Esophagus squamous epithelium (tissue), 5 donors: ENCODE results near the gene TMCO4. TPM values are rescaled to one million over a fixed set of nuclear protein-coding genes. Genes with fewer than 3 reads are reported as not detected.

Source experiments
- DNase-seq: peaks from one replicate; lab custom pipeline; 2025; lab: John Stamatoyannopoulos, UW
- H3K27ac ChIP-seq, 4 donors: fragments of 200-600 bp; sonication (generic); one replicate each; pipeline ENCODE4 v1.5.1; 2016 to 2019; ENCODE audit warnings: mild to moderate bottlenecking in 1 of 4
- H3K27me3 ChIP-seq, 4 donors: fragments of 200-600 bp; sonication (generic); 1 replicate in 3 of 4; 2 replicates in 1 of 4; pipeline versions ENCODE4 v1.5.1 to v1.6.0; 2017 to 2021; ENCODE audit warnings: antibody characterized with exemption in 1 of 4
- H3K36me3 ChIP-seq, 3 donors: fragments of 200-600 bp; sonication (generic); one replicate each; pipeline ENCODE4 v1.5.1; 2016 to 2019
- H3K4me1 ChIP-seq, 3 donors: fragments of 200-600 bp; sonication (generic); one replicate each; pipeline ENCODE4 v1.5.1; 2017 to 2019
- H3K4me3 ChIP-seq, 4 donors: fragments of 200-600 bp; sonication (generic); 1 replicate in 3 of 4; 2 replicates in 1 of 4; pipeline ENCODE4 v1.5.1; 2016 to 2019; ENCODE audit warnings: mild to moderate bottlenecking in 2 of 4, moderate library complexity in 1 of 4
- H3K9me3 ChIP-seq, 3 donors: fragments of 200-600 bp; sonication (generic); one replicate each; pipeline ENCODE4 v1.5.1; 2016 to 2019
- POLR2A ChIP-seq, 4 donors: fragments of 450-650 bp; IDR thresholded peaks; one replicate each; pipeline ENCODE4 v1.6.1; 2017; ENCODE audit warnings: antibody characterized with exemption in 4 of 4, mild to moderate bottlenecking in 4 of 4, moderate library complexity in 3 of 4
- WGBS, 2 donors: methylation state at CpG; one replicate each; pipeline ENCODE4 v1.1.5; 2018; 5-methylcytosine and 5-hydroxymethylcytosine counted together
- intact Hi-C: fragments of 100-400 bp; cut with DNase I; formaldehyde crosslinking; loops from one replicate; pipeline ENCODE4 v1.15.0; 2022
- total RNA-seq, 4 donors: library from RNA; depleted of rRNA; stranded (reverse); fragments of >200 nt; gene quantifications; one replicate each; pipeline ENCODE4 v1.1.0, GENCODE V29; 2016
- TF ChIP-seq, protein P1 (sequence below), 6 experiments: fragments of 450-650 bp in 4 of 6; fragments of 200-600 bp in 2 of 6; sonication (generic) in 2 of 6; IDR thresholded peaks; one replicate each; pipeline ENCODE4 v1.5.1; 2016 to 2019; ENCODE audit warnings: antibody characterized with exemption in 6 of 6, mild to moderate bottlenecking in 4 of 6, moderate library complexity in 4 of 6
- donor health status: DM: yes; HTN: yes; CAD: no.

TMCO4 gene
- total RNA-seq, 4 donors from 2014 or later = 13.0 to 28.8 (median 21.2) TPM

DNA sequence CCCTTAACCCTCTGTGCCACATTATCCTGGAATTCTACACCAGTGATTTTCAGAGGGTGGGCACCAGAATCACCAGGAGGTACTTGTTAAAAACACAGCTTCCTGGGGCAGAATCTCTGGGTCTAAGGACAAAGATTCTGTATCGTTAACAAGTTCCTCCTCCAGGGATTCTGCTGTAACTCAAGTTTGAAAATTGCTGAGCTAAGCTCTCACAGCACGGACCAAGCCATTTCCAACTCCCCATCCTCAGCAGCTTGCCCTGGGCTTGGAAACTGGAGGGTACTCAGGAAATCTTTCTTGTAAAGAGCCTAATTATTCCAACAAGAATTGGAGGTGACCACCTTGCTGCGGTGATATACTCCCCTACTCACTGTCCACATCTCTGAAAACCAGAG is 48.8 kb downstream of the TMCO4 start:
- no peaks in the 10 kb centered on the region for H3K9me3 ChIP-seq
- intact Hi-C loops = no loop called here
- peaks cover 0 to 18% (median 5%) of the 10 kb centered on the region in 3 donors for H3K4me1 ChIP-seq
- 89 to 100% methylated on average over 1 to 2 of the region's 3 CpGs for WGBS, 2 donors
- no peak for DNase-seq
- no peaks in the 10 kb centered on the region for H3K27me3 ChIP-seq
- no peak for TF ChIP-seq POLR2A (IDR thresholded peaks at IDR 0.05)
- TF ChIP-seq, protein P1, sequence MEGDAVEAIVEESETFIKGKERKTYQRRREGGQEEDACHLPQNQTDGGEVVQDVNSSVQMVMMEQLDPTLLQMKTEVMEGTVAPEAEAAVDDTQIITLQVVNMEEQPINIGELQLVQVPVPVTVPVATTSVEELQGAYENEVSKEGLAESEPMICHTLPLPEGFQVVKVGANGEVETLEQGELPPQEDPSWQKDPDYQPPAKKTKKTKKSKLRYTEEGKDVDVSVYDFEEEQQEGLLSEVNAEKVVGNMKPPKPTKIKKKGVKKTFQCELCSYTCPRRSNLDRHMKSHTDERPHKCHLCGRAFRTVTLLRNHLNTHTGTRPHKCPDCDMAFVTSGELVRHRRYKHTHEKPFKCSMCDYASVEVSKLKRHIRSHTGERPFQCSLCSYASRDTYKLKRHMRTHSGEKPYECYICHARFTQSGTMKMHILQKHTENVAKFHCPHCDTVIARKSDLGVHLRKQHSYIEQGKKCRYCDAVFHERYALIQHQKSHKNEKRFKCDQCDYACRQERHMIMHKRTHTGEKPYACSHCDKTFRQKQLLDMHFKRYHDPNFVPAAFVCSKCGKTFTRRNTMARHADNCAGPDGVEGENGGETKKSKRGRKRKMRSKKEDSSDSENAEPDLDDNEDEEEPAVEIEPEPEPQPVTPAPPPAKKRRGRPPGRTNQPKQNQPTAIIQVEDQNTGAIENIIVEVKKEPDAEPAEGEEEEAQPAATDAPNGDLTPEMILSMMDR (IDR thresholded peaks at IDR 0.05) = no peak
- peaks cover 0 to 93% (median 5%) of the 10 kb centered on the region in 3 donors for H3K36me3 ChIP-seq
- no peak overlapping the region for H3K27ac ChIP-seq
- no peak overlapping the region for H3K4me3 ChIP-seq

- no peak for DNase-seq
- Histone ChIP-seq H3K4me3 (no peak overlapping the region), H3K4me1 (peaks cover 0 to 15% (median 5%) of the 10 kb centered on the region in 3 donors), H3K27ac (no peak overlapping the region), H3K36me3 (peaks cover 0 to 93% (median 11%) of the 10 kb centered on the region in 3 donors), H3K9me3 (no peaks in the 10 kb centered on the region), H3K27me3 (no peaks in the 10 kb centered on the region)
- intact Hi-C loops = no loop called here
- TF ChIP-seq, protein P1 (IDR thresholded peaks at IDR 0.05) = no peak
- no peak for TF ChIP-seq POLR2A (IDR thresholded peaks at IDR 0.05)
- 91 to 94% methylated on average over 14 to 15 of the region's 15 CpGs for WGBS, 2 donors
Observed at GRCh38 chr1:19750101-19750881, 49.4 kb downstream of the TMCO4 start.

GRCh38 chr1:19749685-19750084 is 50.0 kb downstream of the TMCO4 start:
- H3K4me3 ChIP-seq = no peak overlapping the region
- H3K9me3 ChIP-seq = no peaks in the 10 kb centered on the region
- DNase-seq = no peak
- TF ChIP-seq, protein P1 (IDR thresholded peaks at IDR 0.05) = no peak
- 80% methylated on average over 1 of the region's 1 CpG; no CpG with 5 or more reads in 1 of the 2 donors for WGBS, 2 donors
- intact Hi-C loops = no loop called here
- H3K27me3 ChIP-seq = no peaks in the 10 kb centered on the region
- H3K4me1 ChIP-seq = peaks cover 0 to 9% (median 4%) of the 10 kb centered on the region in 3 donors
- peaks cover 0 to 93% (median 17%) of the 10 kb centered on the region in 3 donors for H3K36me3 ChIP-seq
- no peak overlapping the region for H3K27ac ChIP-seq

GRCh38 chr1:19747761-19748160 is 52.0 kb downstream of the TMCO4 start:
- no peak for TF ChIP-seq POLR2A (IDR thresholded peaks at IDR 0.05)
- TF ChIP-seq, protein P1 (IDR thresholded peaks at IDR 0.05) = no peak
- peaks cover 0 to 95% (median 17%) of the 10 kb centered on the region in 3 donors for H3K36me3 ChIP-seq
- no peak overlapping the region for H3K4me3 ChIP-seq
- no peak overlapping the region for H3K27ac ChIP-seq
- no peak for DNase-seq
- H3K4me1 ChIP-seq = no peaks in the 10 kb centered on the region
- H3K9me3 ChIP-seq = no peaks in the 10 kb centered on the region
- WGBS, 2 donors = 80 to 91% methylated on average over 1 of the region's 1 CpG
- intact Hi-C loops = no loop called here
- H3K27me3 ChIP-seq = no peaks in the 10 kb centered on the region

DNA sequence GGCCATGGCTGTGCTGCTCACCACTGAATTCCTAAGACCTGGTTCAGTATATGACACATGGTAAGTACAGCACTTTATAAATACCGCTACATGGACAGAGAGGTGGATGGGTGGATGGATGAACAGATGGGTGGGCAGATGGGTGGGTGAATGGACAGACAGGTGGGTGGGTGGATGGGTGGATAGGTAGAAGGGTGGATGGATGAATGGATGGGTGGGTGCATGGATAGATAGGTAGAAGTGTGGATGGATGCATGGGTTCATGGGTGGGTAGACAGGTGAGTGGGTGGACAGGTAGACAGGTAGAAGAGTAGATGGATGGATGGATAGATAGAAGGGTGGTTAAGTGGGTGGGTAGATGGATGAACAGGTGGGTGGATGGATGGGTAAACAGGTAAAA is 54.8 kb downstream of the TMCO4 start:
- TF ChIP-seq, protein P1 (IDR thresholded peaks at IDR 0.05) = no peak
- TF ChIP-seq POLR2A (IDR thresholded peaks at IDR 0.05) = no peak
- no peaks in the 10 kb centered on the region for H3K27me3 ChIP-seq
- intact Hi-C loops = no loop called here
- DNase-seq = no peak
- H3K9me3 ChIP-seq = no peaks in the 10 kb centered on the region
- H3K27ac ChIP-seq = no peak overlapping the region
- no peak overlapping the region for H3K4me3 ChIP-seq
- peaks cover 0 to 94% (median 17%) of the 10 kb centered on the region in 3 donors for H3K36me3 ChIP-seq
- H3K4me1 ChIP-seq = no peaks in the 10 kb centered on the region
- WGBS, 2 donors = 100% methylated on average over 1 of the region's 1 CpG
